Astrocyte (in vitro differentiated cells and primary cell): ENCODE data around the gene CHPT1. TPM values are rescaled to one million over a fixed set of nuclear protein-coding genes. Genes with fewer than 3 reads are reported as not detected.

Experiments used
- DNase-seq: peaks from one replicate; pipeline ENCODE4 v3.0.0-alpha.2; 2010; ENCODE audit warnings: low read depth
- FAIRE-seq: peaks from 2 replicates; lab custom pipeline; 2011; peaks lifted over from hg19 to GRCh38; lab: Jason Lieb, UNC
- H2AFZ ChIP-seq: 2 replicates; pipeline ENCODE4 v1.6.0; 2012; ENCODE audit warnings: low read depth, low read length, inconsistent platforms
- H3K27ac ChIP-seq: 2 replicates; pipeline ENCODE4 v1.5.1; 2011; ENCODE audit warnings: low read depth, low read length, inconsistent platforms
- H3K27me3 ChIP-seq: 2 replicates; pipeline ENCODE4 v1.6.0; 2011; ENCODE audit warnings: low read length, inconsistent platforms; ENCODE audit not compliant: insufficient read depth
- H3K36me3 ChIP-seq: 2 replicates; pipeline ENCODE4 v1.5.1; 2011; ENCODE audit warnings: low read length, inconsistent platforms; ENCODE audit not compliant: insufficient read depth
- H3K4me1 ChIP-seq: 2 replicates; pipeline ENCODE4 v1.5.1; 2011; ENCODE audit warnings: low read length, inconsistent platforms; ENCODE audit not compliant: insufficient read depth
- H3K4me2 ChIP-seq: 2 replicates; pipeline ENCODE4 v1.6.0; 2012; ENCODE audit warnings: low read length, inconsistent platforms
- H3K4me3 ChIP-seq: 2 replicates; pipeline ENCODE4 v1.5.1; 2011; ENCODE audit warnings: low read depth, mild to moderate bottlenecking, low read length, inconsistent platforms; ENCODE audit not compliant: insufficient read depth
- H3K79me2 ChIP-seq: 2 replicates; pipeline ENCODE4 v1.6.0; 2012; ENCODE audit warnings: mild to moderate bottlenecking, low read length, inconsistent platforms; ENCODE audit not compliant: insufficient read depth
- H3K9ac ChIP-seq: 2 replicates; pipeline ENCODE4 v1.6.0; 2012; ENCODE audit warnings: mild to moderate bottlenecking, low read length, inconsistent platforms
- H3K9me3 ChIP-seq: 2 replicates; pipeline ENCODE4 v1.5.1; 2012; ENCODE audit warnings: low read depth, mild to moderate bottlenecking, low read length, inconsistent platforms; ENCODE audit not compliant: insufficient read depth
- H4K20me1 ChIP-seq: 2 replicates; pipeline ENCODE4 v1.6.0; 2012; ENCODE audit warnings: low read length, inconsistent platforms; ENCODE audit not compliant: insufficient read depth
- H3K27ac Mint-ChIP-seq: one replicate; pipeline ENCODE4 v1.8.0; 2021; ENCODE audit warnings: mild to moderate bottlenecking, mixed read lengths; ENCODE audit not compliant: unreplicated experiment
- H3K27me3 Mint-ChIP-seq: one replicate; pipeline ENCODE4 v1.8.0; 2021; ENCODE audit warnings: low read depth, mixed read lengths; ENCODE audit not compliant: unreplicated experiment
- H3K36me3 Mint-ChIP-seq: one replicate; pipeline ENCODE4 v1.8.0; 2021; ENCODE audit warnings: low read depth, mixed read lengths; ENCODE audit not compliant: unreplicated experiment
- H3K4me1 Mint-ChIP-seq: one replicate; pipeline ENCODE4 v1.8.0; 2021; ENCODE audit warnings: low read depth, mixed read lengths; ENCODE audit not compliant: unreplicated experiment
- H3K4me3 Mint-ChIP-seq: one replicate; pipeline ENCODE4 v1.8.0; 2021; ENCODE audit warnings: mild to moderate bottlenecking, moderate library complexity, mixed read lengths; ENCODE audit not compliant: unreplicated experiment
- H3K9me3 Mint-ChIP-seq: one replicate; pipeline ENCODE4 v1.8.0; 2021; ENCODE audit warnings: mild to moderate bottlenecking, mixed read lengths; ENCODE audit not compliant: unreplicated experiment
- CTCF ChIP-seq: IDR thresholded peaks from 2 replicates; pipeline ENCODE4 v1.5.1; 2011; ENCODE audit warnings: low read depth, mild to moderate bottlenecking, inconsistent platforms, low read length, moderate library complexity; ENCODE audit not compliant: insufficient read depth
- EZH2 ChIP-seq: IDR thresholded peaks from 2 replicates; pipeline ENCODE4 v1.6.1; 2012; ENCODE audit warnings: mild to moderate bottlenecking, low read length, inconsistent platforms; ENCODE audit not compliant: insufficient read depth
- total RNA-seq: library from RNA; stranded (reverse); gene quantifications from 2 replicates; pipeline ENCODE4 v1.2.1, GENCODE V29; 2021

The CHPT1 gene
- total RNA-seq, 1 donor from 2014 or later: 22.2 TPM

GRCh38 chr12:101700299-101700820 lies 2.9 kb downstream of the CHPT1 start:
- Histone ChIP-seq H3K27me3 (no peaks in the 10 kb centered on the region), H3K36me3 (no peaks in the 10 kb centered on the region), H3K27ac (no peak overlapping the region), H3K4me1 (peaks cover 6% of the 10 kb centered on the region), H4K20me1 (peaks cover 14% of the 10 kb centered on the region), H3K4me2 (no peak overlapping the region), H2AFZ (no peak overlapping the region), H3K4me3 (no peak overlapping the region), H3K9ac (no peak overlapping the region), H3K79me2 (peaks cover 37% of the 10 kb centered on the region), H3K9me3 (no peaks in the 10 kb centered on the region)
- DNase-seq (no peak), FAIRE-seq (no peak)
- Mint-ChIP-seq H3K4me3 (no peak overlapping the region), H3K27me3 (peaks cover 2% of the 10 kb centered on the region), H3K27ac (no peak overlapping the region), H3K36me3 (no peaks in the 10 kb centered on the region), H3K9me3 (no peaks in the 10 kb centered on the region), H3K4me1 (peaks cover 4% of the 10 kb centered on the region)
- TF ChIP-seq EZH2 (no peak), CTCF (no peak)

DNA sequence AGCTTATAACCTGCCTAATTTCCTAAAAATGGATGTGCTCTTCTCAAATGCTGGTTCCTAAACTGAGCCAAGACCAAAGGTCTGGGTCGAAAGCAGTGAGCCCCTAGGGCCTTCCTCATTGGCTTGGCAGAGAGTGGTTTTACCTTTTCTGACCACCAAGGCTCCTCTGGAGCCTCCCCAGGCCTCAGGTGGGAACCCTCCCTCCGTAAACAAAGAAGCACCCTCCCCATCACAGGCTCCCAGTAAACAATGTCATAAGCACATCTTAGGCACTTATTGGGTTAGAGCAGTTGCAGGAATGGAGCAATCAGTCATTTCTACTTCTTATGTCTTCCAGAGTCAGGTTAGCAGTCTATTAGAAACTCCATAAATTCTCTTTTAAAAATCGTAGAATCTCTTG lies 6.0 kb downstream of the CHPT1 start:
- no peak overlapping the region for H3K27ac ChIP-seq
- Mint-ChIP-seq H3K27ac (no peak overlapping the region), H3K27me3 (no peaks in the 10 kb centered on the region), H3K9me3 (no peaks in the 10 kb centered on the region), H3K4me3 (no peak overlapping the region), H3K4me1 (no peaks in the 10 kb centered on the region), H3K36me3 (no peaks in the 10 kb centered on the region)
- H3K4me3 ChIP-seq: no peak overlapping the region
- H3K4me1 ChIP-seq: no peaks in the 10 kb centered on the region
- TF ChIP-seq CTCF (no peak), EZH2 (no peak)
- H3K9ac ChIP-seq: no peak overlapping the region
- H4K20me1 ChIP-seq: peaks cover 26% of the 10 kb centered on the region
- no peak for DNase-seq
- H3K4me2 ChIP-seq: no peak overlapping the region
- no peaks in the 10 kb centered on the region for H3K36me3 ChIP-seq
- H3K9me3 ChIP-seq: no peaks in the 10 kb centered on the region
- no peaks in the 10 kb centered on the region for H3K27me3 ChIP-seq
- FAIRE-seq: no peak
- H2AFZ ChIP-seq: no peak overlapping the region
- H3K79me2 ChIP-seq: peaks cover 36% of the 10 kb centered on the region

DNA sequence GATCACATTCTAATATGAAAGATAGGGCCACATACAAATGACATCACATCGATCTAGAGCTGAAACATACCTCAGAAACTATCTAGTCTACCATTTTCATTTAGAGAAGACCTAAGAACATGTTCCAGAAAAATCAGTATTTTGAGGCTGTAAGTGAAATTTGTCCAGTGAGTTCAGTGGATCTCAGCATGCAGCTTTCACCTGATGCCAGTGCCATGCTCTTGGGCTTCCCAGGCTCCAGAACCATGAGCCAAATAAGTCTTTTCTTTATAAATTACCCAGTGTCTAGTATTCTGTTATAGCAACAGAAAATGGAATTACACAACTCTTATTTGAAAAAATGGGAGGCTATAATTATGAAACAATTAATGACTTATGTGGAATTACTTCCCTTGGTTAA lies 9.0 kb downstream of the CHPT1 start:
- Histone ChIP-seq H3K9me3 (no peaks in the 10 kb centered on the region), H3K9ac (no peak overlapping the region), H3K4me3 (no peak overlapping the region), H4K20me1 (peaks cover 20% of the 10 kb centered on the region), H3K36me3 (no peaks in the 10 kb centered on the region), H3K27ac (no peak overlapping the region), H3K4me2 (no peak overlapping the region), H2AFZ (no peak overlapping the region), H3K27me3 (no peaks in the 10 kb centered on the region), H3K79me2 (peaks cover 20% of the 10 kb centered on the region), H3K4me1 (no peaks in the 10 kb centered on the region)
- Mint-ChIP-seq H3K27me3 (no peaks in the 10 kb centered on the region), H3K4me3 (no peak overlapping the region), H3K27ac (no peak overlapping the region), H3K9me3 (no peaks in the 10 kb centered on the region), H3K36me3 (no peaks in the 10 kb centered on the region), H3K4me1 (peaks cover 3% of the 10 kb centered on the region)
- TF ChIP-seq CTCF: no peak
- no peak for TF ChIP-seq EZH2
- DNase-seq: no peak
- FAIRE-seq: no peak
